GM18907 (cell line): ENCODE measurements around the gene MEGF10.

Source experiments
- ATAC-seq: cut with Tn5 transposase; IDR thresholded peaks from one replicate; pipeline ENCODE4 v1.9.1; 2021; ENCODE audit warnings: mild to moderate bottlenecking, moderate library complexity; ENCODE audit not compliant: unreplicated experiment

The MEGF10 gene

DNA sequence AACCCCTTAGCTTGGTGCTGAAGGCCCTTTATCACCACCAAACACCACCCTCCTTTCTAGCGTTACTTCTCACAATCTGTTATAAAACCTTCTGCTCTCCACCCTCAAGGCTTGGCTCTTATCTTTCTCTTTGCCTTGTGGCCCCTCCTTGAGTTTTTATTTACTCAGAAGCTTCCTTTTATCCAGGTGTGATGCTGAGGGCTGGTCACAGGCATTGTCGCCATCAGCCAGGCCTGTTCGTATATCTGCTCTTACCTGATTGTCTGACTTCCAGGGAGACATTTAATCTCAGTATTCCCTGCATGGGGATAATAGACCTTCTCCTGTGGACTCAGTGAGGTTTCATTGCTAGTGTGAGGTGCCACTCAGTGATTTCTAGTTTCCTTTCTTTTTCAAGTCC is 34.2 kb downstream of the MEGF10 start:
- no peak for ATAC-seq

DNA sequence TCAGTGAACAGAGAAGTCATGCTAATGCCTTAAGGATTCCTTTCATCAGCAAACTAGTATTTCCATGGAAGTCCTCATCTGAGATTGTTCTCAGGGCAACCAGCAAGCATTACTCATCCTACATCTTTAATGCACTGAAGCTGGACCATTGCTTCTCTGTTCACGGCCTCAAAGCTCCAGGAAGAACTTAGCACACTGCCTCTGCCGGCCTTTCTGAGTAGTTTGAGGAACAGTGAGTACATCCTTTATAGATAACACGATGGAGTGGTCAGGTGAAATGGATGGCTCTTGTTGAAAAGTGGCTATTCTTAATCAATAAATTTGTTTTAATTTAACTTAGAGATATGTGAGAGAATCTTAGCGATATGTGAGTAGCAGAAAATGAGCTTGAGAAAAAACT is 35.8 kb downstream of the MEGF10 start:
- ATAC-seq = no peak

DNA sequence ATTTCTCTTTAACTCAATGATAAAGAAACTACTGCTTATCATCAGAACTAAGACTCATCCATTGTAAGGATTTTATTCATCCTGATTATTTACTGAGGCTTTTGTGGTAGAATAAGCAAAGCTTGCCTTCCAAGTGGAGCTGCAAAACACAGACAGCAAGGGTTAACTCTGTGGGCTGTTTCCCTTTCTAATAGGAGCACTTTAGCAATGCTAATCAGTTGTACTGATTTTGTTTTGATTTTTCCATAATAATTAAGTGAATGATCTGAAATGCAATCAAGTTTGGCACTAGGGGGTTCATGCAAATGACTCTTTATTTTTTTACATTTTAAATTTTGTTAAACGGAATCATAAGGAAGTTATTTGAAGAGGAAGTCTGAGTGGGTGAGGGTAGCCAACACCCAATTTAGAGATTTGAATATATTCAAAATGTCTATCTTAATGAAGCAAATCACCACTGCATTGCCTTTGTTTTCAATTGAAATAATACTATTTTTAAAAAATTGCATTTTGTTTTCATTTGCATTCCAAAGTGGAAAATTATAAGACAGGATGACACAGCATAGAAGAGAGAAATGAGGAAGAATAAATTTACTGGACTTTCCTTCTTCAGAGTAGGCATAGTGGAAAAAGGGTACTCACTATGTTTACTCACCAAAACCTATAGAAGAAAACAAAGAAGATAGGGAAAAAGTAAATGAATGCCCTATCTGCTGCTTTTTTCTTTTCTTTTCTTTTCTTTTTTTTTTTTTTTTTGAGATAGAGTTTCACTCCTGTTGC is 36.6 kb downstream of the MEGF10 start:
- ATAC-seq = no peak

DNA sequence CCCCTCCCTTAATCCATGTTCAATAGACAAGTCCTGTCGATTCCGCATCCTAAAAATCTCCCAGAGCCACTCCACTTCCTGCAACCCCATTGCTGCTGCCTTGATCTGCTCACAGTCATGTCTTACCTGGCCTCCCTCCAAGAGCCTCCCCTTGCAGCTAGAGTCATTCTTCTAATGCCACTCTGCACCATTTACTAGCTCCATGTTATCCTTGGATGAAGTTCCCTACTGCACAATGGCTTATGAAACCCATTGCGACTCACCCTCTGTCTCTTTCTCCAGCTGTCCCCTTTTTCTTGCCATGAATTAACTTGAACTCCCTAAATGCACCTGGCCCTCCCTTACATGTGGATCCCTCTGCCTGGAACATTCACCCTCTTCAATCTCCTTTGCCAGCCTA is 39.5 kb downstream of the MEGF10 start:
- no peak for ATAC-seq

DNA sequence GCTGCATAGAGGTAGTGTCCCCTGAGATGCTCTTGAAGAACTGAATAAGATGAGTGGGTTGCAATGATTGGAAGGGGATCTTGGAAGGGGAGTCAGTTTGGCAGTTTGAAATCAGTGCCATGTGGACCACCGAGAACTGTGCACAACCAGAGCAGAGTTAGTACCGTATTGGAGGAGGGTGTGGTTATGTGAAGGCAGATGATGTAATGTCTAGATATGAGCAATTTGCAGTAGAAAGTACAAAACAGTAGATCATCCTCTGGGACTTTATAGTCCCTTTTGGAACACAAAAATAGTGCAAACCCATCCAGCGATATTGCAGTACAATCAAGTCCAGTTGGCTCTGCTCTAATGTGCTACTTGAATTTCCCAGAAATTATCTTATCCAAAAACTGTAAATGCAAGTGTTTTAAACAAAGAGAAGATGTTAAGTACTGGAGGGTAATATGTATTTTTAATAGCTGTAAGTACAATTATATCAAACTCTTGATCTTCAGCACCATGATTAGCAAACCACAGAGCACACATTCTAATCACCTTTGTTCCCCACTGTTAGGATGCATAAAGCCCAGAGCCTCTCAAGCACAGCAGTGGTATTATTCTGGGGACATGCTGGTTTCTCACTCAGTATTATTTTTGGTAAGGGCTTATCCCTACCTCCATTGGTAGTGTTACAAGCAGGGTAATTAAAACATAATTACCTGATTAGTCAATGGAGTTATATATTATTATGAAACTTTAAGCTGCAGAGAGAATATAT is 41.5 kb downstream of the MEGF10 start:
- no peak for ATAC-seq

DNA sequence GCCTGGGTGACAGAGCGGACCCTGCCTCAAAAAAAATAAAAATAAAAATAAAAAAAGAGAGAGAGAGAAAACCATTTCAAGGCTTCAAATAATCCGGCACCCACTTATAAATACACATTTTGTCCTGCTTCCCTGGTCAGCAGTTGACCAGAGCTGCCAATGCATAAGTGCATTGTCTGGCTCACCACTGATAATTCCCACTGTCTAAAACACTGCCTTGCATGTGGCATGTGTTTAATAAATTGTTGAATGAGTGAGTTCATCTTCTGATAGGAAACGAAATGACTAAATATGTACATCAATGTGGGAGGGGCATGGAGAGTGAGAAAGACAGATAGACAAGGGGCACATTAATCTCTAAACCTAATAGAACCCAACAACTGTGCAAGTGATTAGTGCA is 42.9 kb downstream of the MEGF10 start:
- ATAC-seq = no peak

DNA sequence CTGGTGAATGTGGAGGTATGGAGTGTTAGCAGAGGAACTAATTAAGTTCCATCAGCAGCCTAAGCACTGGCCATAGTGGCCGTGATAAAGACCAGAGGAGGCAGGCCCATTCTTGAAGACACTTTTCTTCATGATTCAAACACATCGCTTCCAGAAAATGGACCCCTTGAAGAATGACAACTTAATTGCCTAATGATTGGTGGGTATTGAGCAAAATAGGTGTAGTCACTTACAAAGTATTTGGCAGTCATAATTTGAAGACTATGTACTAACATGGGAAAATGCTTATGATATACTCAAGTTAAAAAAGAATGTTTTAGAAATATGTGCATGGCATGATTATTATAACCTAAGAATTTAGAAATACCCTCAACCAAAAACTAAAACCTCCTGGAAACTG is 44.8 kb downstream of the MEGF10 start:
- ATAC-seq = no peak

DNA sequence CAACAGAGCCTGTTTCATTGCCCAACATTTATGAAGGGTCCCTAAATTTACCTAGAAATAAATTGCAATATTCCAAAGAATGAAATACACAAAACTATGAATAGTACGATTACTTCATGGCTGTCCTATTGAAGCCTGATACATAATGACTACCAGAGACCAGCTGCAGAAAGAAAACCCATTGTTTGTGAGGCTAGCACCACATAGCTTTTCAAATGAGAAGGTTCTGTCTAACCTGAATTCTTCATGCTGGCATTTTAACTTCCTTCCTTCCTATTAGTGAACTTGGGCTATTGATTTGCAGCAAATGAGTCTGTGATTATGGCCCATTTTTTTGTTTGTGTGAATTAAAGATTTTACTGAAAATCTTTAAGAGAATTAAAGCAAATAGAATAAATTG is 47.3 kb downstream of the MEGF10 start:
- no peak for ATAC-seq

DNA sequence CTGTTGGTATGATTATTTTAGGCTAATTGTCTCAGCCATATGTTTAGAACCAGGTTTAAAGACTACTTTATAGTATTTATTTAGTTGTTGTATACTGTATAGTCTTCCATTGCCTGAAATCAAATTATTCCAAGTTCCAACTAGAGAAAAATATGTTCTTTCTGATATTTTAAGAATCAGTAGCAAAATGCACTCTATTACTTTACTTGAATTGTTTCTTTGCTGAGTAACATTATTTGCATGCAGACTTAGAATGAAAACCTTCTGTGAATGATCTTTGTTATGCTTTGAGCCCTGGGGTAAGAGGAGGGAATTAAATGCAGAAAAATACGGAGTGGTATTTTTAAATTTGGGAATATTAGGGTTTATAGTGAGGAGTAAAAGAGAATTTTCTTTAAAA is 47.9 kb downstream of the MEGF10 start:
- ATAC-seq = no peak

DNA sequence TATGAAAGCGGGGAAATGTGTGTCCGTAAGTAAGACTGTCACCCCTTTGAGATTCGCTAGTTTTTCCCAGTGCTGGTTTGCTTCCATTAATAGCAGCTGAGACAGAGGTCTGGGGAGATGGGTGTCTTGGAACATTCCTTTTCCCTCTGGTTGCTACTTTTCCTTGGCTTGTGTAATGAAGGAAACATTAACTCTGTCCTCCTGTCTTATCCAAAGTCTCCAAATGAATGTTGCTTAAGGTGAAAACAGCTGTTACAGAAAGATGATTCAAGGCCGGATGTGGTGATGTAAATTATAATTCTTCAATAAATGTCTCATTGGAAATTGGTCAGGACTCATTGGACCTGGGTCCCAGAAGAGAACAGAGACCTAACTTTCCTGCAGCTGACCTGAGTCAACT is 50.0 kb downstream of the MEGF10 start:
- no peak for ATAC-seq

DNA sequence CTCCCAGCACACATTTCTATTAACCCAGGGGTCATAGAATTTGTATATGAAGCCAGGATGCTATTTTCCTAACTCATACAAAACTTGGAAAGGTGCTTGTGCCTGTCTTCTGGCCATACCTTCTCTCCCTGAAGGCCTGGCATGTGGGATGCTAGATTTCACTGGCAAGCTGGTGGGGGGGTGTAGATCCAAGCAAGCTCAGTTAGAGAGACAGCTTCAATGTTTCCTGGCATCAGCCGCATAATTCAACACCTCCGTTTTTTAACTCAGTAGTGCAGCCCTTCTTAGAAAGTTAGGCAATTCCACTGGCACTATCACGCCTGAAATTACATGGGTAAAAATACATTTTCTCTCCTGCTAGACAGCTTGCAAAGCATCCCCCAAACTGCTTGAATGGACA is 51.8 kb downstream of the MEGF10 start:
- ATAC-seq = no peak

DNA sequence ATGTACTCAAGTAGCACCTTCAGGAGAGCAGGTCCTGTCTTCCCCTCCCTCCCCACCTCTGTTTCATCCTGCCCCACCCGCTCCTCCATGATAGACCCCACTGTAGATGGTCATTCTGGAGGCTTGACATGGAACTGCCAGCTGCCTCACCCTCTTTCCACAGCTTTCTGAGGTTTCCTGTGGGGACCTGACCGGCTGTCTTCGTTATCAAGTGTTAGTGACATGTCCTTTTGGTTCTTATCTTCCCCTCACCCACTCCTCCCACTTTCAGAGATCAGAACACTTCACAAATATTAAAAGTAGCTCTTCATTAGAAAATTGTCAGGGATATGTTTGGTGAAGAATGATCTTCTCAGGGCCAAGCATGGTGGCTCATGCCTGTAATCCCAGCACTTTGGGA is 52.7 kb downstream of the MEGF10 start:
- no peak for ATAC-seq

DNA sequence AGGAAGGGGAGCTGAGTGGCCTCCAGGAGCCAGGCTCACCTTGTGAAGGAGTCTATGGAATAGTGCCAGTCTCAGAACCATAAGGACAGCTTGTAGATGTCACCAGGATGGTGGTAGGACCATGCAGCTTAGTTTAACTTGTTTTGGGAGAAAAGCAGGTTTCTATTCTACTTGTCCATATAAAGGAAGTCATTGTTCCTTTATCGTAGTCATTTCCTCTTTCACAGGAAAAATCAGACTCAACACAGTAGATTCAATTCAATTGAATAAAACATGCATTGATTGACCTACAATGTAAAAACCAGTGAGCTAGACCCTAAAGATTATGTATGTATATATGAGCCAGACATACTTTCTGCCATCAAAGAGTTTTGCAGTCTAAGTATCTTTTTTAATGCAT is 53.3 kb downstream of the MEGF10 start:
- ATAC-seq = no peak

DNA sequence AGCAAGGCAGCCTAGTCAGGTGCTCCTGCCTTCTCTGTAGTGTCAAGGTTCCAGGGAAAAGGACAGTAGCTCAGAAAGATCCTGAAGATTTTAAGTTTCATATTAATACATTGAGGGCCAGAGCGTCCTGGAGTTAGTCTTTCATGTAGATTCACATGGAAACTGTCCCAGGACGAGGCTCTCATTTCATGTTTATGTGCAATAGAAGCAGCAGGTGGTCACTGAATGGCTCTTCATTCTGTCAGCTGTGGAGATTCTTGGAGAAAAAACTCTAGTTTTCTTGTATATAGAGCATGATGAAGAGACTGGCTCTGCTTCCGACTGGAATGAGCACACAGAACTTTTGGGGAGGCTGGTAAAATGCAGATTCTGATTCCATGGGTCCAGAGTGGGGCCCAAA is 54.3 kb downstream of the MEGF10 start:
- no peak for ATAC-seq

DNA sequence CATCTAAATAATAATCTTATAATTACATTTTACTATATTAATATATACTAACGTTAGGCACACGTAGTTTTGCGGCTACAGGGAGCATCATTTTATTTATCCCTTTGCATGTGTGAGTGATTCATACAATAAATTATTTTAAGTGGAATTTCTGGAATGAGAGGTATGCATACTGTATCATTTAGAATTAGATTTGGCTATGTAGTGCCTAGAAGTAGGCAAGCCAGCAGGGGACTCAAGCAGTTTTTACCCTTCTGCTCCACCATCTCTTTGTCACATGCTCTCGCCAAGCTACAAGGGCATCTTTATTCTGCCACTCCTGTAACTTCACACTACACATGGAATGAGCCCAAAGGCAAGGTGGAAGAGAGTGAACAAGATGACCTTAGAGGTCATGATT is 60.8 kb downstream of the MEGF10 start:
- no peak for ATAC-seq

DNA sequence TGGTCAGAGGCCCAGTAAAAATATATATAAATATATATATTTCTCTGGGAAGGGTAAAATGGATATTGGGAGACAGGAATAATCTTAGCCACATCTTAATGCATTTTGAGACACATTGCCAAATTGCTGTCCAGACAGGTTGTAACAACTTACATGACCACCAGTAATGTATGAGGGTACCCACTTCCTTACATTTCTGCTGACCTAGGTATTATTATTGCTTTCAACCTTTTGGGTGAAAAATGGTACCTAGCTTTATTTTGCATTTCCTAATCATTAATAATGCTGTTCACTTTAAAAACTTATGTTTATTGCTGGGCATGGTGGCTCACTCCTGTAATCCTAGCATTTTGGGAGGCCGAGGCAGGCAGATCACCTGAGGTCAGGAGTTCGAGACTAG is 61.5 kb downstream of the MEGF10 start:
- no peak for ATAC-seq

DNA sequence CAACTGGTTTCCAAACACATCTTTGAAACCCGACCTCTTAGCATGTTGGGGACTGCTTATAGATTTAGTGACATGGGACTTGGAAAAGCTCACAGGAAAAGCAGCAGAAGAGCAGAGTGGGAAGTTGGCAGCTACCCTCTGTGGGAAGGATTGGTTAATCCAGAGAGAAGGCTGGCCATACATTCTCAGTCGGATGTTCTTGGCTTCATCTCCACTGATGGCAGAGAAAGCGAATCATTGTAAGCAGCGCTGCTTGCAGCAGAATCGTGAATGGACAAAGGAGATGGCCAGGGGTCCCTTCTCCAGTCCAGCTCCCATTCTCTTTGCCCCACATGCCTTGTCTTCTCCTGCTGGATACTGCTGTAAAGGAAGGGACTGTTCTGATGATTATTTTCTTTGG is 62.7 kb downstream of the MEGF10 start:
- ATAC-seq = no peak

DNA sequence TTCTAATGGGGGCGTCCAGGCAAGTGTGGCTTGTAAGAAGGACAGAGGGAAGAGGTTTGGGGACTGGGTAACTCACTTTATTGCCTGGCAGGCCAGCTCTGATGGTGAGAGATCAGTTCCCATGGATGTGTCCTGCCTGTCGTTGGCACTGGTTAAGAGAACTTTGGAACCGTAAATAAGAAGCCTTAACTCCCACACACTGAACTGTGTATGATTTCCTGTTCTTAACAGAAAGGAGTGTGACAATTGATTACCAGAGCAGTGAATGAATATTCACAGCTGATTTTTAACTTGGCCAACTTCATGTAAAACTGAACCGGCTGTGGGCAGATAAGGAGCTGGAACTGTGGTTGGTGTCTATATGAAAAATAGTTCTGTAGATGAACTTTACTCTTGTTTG is 63.2 kb downstream of the MEGF10 start:
- ATAC-seq = no peak

DNA sequence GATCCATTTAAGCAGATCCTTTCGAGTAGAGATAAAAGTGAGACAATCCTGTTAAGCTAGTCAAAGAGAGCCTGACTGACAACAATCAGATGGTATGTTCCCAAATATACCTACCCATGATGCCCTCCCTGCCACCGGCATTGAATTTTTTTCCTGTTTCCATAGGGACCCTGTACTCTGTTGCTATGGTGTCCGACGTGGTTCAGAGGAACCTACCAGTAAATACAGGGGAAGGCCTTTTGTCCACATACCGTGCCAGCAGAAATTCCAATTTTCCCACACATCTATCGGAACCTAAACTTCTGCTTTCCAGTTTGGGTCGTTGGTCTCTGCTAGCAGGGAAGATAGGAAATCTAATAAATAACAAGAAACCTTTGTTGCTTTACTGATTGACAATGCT is 64.7 kb downstream of the MEGF10 start:
- no peak for ATAC-seq

DNA sequence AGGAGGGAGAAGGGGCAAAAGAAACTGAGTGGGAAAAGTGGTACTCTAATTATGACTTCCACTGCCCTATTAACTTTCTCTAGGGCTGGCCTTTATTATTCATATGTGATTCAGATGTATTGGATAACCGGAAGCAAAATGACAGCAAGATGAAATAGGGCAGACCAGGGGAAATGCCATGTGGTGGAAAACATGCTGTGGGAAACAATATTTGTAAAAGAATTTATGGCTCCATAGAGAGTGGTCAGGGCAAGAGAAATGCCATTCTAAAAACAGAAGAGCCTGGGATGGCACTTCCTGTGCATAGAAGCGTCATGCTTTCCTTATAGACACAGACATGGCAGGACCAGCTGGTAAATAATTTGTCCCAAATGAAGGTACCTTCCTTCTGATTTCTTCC is 67.7 kb downstream of the MEGF10 start:
- no peak for ATAC-seq

DNA sequence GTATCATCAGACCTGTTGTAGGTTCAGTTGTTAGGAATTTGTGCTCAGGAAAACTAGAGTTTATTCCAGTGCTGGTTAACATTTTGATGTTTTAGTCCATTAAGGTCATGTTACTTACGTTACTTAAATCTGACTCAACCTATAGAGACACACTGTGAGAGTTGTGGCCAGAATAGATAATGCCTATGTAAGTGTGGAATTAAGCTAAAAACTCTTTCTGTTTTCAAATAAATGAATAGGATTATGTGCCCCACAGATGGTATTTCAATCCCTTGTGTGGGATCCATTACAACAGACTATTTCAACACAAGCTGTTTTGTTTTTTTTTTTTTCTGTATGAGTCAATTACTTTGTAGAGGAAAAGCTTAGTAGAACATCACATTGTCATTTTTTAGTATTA is 68.1 kb downstream of the MEGF10 start:
- ATAC-seq = no peak

DNA sequence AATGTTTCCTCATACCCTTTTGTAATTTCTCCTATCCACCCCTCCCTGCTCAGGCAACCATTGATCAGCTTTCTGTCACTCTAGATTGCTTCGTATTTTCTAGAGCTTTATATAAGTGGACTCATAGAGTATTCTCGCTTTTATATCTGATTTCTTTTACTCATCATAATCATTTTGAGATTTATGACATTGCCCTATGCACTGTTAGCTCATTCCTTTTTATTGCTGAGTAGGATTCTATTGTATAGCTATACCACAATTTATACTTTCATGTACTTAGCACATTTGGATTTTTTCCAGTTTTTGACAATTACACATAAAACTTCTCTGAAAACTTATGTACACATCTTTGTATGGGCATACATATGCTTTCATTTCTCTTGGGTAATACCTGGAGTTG is 68.9 kb downstream of the MEGF10 start:
- ATAC-seq = no peak

DNA sequence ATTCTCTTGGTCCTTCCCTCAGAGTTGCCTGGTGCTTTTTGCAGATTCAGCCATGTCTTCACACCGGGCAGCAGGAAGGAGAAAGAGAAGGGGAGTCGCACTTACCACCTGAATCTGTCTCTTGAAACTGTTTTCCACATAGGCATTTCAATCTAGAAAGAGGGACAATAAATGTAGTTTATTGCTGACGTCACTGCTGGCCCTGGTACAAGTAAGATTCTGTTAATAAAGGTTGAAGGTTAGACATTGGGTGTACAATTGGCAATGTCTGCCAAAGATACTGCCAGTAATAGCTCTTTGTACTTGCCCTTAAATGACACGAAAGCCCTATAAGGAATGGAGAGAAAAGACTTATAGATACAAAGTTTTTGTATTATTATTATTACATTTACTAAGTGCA is 72.8 kb downstream of the MEGF10 start:
- no peak for ATAC-seq
